ENCODE results near the gene RPS16. TPM values are rescaled to one million over a fixed set of nuclear protein-coding genes. Genes with fewer than 3 reads are reported as not detected.
A peak's percentile ranks its signal among the peaks of the same experiment; 100 is the strongest.

The RPS16 gene
- total RNA-seq, 4 donors from 2014 or later, result 919 to 2,686 (median 1,277) TPM

- TF ChIP-seq POLR2A (IDR thresholded peaks at IDR 0.05), result peak in 1 of 2 donors; percentile 28
- TF ChIP-seq, protein P1, sequence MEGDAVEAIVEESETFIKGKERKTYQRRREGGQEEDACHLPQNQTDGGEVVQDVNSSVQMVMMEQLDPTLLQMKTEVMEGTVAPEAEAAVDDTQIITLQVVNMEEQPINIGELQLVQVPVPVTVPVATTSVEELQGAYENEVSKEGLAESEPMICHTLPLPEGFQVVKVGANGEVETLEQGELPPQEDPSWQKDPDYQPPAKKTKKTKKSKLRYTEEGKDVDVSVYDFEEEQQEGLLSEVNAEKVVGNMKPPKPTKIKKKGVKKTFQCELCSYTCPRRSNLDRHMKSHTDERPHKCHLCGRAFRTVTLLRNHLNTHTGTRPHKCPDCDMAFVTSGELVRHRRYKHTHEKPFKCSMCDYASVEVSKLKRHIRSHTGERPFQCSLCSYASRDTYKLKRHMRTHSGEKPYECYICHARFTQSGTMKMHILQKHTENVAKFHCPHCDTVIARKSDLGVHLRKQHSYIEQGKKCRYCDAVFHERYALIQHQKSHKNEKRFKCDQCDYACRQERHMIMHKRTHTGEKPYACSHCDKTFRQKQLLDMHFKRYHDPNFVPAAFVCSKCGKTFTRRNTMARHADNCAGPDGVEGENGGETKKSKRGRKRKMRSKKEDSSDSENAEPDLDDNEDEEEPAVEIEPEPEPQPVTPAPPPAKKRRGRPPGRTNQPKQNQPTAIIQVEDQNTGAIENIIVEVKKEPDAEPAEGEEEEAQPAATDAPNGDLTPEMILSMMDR (IDR thresholded peaks at IDR 0.05), result no peak
- intact Hi-C loops (cut with DNase I), result no loop called here
- 25 to 38% methylated on average over 4 of the region's 4 CpGs for WGBS, 2 donors
- no peaks in the 10 kb centered on the region for H3K27me3 ChIP-seq
- H3K4me3 ChIP-seq (replicated peaks in 1 of 3), result no peak overlapping the region
- DNase-seq, result peak; percentile 92 to 93
- H3K36me3 ChIP-seq, result peaks cover 0 to 4% of the 10 kb centered on the region in 2 donors
- no peaks in the 10 kb centered on the region for H3K9me3 ChIP-seq
- peak overlapping the region; percentile 74 to 100 (median 99) for H3K27ac ChIP-seq
- H3K4me1 ChIP-seq, result peaks cover 41 to 65% of the 10 kb centered on the region in 2 donors
Observed at GRCh38 chr19:39400061-39400460, 35.7 kb downstream of the RPS16 start.

DNA sequence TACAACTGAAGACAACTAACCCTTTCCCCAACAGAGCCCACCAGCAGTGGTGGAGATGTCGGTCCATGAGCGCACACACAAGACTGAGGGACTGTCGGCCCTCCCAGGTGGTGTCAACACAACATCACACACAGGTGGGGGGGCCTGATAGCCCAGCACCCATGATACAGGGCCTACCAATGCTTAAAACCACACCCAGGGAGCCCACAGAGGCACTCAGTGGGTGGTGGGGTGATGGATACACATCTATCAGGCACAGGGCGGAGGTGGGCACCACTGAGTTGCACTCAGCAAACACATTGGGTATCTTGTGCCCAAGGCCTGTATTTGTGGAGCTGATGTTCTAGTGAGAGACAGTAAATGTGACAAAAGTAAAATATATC, 36.1 kb downstream of the RPS16 start:
- Histone ChIP-seq H3K27ac (peak overlapping the region; percentile 74 to 100 (median 99)), H3K9me3 (no peaks in the 10 kb centered on the region)

DNA sequence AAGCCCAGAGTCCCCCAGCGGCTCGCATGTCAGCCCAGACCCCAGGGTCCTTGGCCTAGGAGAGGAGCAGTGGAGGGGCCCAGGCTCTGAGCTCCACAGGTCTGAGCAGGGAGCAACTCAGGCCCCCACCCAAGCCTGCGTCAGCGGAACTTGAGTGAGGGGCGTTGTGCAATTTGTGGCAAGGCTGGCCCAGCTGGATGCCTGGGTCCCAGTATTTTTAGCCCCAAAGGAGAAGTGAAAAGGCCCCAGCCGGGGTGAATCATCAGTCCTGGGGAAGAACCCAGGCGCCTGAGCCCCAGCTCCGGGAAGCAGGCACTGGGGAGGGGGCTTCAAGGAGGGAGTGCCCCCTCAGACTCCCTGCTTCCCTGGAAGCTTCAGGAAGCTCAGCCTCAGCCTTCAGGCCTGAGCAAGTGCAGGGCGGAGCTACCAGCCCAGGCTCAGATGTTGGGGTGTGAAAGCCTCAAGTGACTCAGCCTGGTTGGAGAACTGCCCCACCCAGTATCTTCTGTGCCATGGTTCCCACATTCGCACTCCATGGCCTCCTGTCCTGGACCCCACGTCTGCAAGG, 37.4 kb downstream of the RPS16 start:
- Histone ChIP-seq H3K4me1 (peaks cover 33 to 53% of the 10 kb centered on the region in 2 donors), H3K36me3 (peaks cover 4 to 6% of the 10 kb centered on the region in 2 donors), H3K27ac (peak overlapping the region; percentile 74 to 100 (median 99)), H3K4me3 (replicated peaks in 1 of 3) (no peak overlapping the region), H3K27me3 (no peaks in the 10 kb centered on the region), H3K9me3 (no peaks in the 10 kb centered on the region)
- TF ChIP-seq POLR2A (IDR thresholded peaks at IDR 0.05), result no peak
- TF ChIP-seq, protein P1 (IDR thresholded peaks at IDR 0.05), result no peak
- intact Hi-C loops (cut with DNase I), result no loop called here
- 77 to 85% methylated on average over 11 of the region's 11 CpGs for WGBS, 2 donors
- peak; percentile 37 to 53 for DNase-seq

More for the DNA sequence above, 36.1 kb downstream of the RPS16 start:
- TF ChIP-seq, protein P1 (IDR thresholded peaks at IDR 0.05), result no peak
- no peak for TF ChIP-seq POLR2A (IDR thresholded peaks at IDR 0.05)
- DNase-seq, result no peak
- Histone ChIP-seq H3K4me3 (replicated peaks in 1 of 3) (no peak overlapping the region), H3K4me1 (peaks cover 41 to 61% of the 10 kb centered on the region in 2 donors), H3K36me3 (peaks cover 0 to 4% of the 10 kb centered on the region in 2 donors), H3K27me3 (no peaks in the 10 kb centered on the region)
- WGBS, 2 donors, result 81 to 90% methylated on average over 4 of the region's 4 CpGs
- intact Hi-C loops (cut with DNase I), result no loop called here

GRCh38 chr19:39397360-39398296, 38.1 kb downstream of the RPS16 start:
- H3K4me1 ChIP-seq, result peaks cover 27 to 52% of the 10 kb centered on the region in 2 donors
- intact Hi-C loops (cut with DNase I), result no loop called here
- peak overlapping the region; percentile 74 to 100 (median 99) for H3K27ac ChIP-seq
- peaks cover 4 to 6% of the 10 kb centered on the region in 2 donors for H3K36me3 ChIP-seq
- DNase-seq, result peak; percentile 85 to 88
- H3K9me3 ChIP-seq, result no peaks in the 10 kb centered on the region
- WGBS, 2 donors, result 33 to 34% methylated on average over 10 to 16 of the region's 17 CpGs
- no peaks in the 10 kb centered on the region for H3K27me3 ChIP-seq
- no peak overlapping the region for H3K4me3 ChIP-seq (replicated peaks in 1 of 3)
- TF ChIP-seq, protein P1 (IDR thresholded peaks at IDR 0.05), result peak; percentile 85 to 97 (median 96)
- TF ChIP-seq POLR2A (IDR thresholded peaks at IDR 0.05), result no peak
